22Rv1 (cell line): Measurements from ENCODE around the gene CITED4.

Source experiments
- CTCF ChIP-seq: fragments of 450-650 bp; IDR thresholded peaks from 2 replicates; pipeline ENCODE4 v1.5.1; 2017; ENCODE audit warnings: mild to moderate bottlenecking
- ZFX ChIP-seq: fragments of 450-650 bp; IDR thresholded peaks from 2 replicates; pipeline ENCODE4 v1.6.1; 2017; ENCODE audit warnings: antibody characterized with exemption, borderline replicate concordance

- TF ChIP-seq CTCF (no peak), ZFX (no peak)
Observed at GRCh38 chr1:40879482-40880175, 17.5 kb upstream of the CITED4 start.
